Vagina (tissue), 2 donors: ENCODE measurements around the gene CPPED1. TPM values are rescaled to one million over a fixed set of nuclear protein-coding genes. Genes with fewer than 3 reads are reported as not detected.

Experiments
- DNase-seq, 2 donors: peaks; one replicate each; pipeline ENCODE4 v3.0.0-alpha.2; 2017; ENCODE audit errors: extremely low spot score in 2 of 2
- H3K27ac ChIP-seq: fragments of 200-600 bp; sonication (generic); one replicate; pipeline ENCODE4 v1.5.1; 2019
- H3K27me3 ChIP-seq: fragments of 200-600 bp; sonication (generic); one replicate; pipeline ENCODE4 v1.5.1; 2019
- H3K36me3 ChIP-seq, 2 donors: fragments of 200-600 bp; sonication (generic); one replicate each; pipeline ENCODE4 v1.5.1; 2017 to 2019
- H3K4me1 ChIP-seq: fragments of 200-600 bp; sonication (generic); one replicate; pipeline ENCODE4 v1.5.1; 2019
- H3K4me3 ChIP-seq, 2 donors: fragments of 200-600 bp; sonication (generic); 1 replicate in 1 of 2; 2 replicates in 1 of 2; pipeline ENCODE4 v1.5.1; 2016 to 2019
- H3K9me3 ChIP-seq: fragments of 200-600 bp; sonication (generic); one replicate; pipeline ENCODE4 v1.5.1; 2019
- CTCF ChIP-seq, 3 experiments: fragments of 450-650 bp in 2 of 3; fragments of 200-600 bp in 1 of 3; sonication (generic) in 1 of 3; IDR thresholded peaks; one replicate each; pipeline ENCODE4 v1.5.1; 2017 to 2019; ENCODE audit warnings: antibody characterized with exemption in 3 of 3, mild to moderate bottlenecking in 2 of 3, moderate library complexity in 2 of 3
- POLR2A ChIP-seq, 2 donors: fragments of 450-650 bp; IDR thresholded peaks; one replicate each; pipeline ENCODE4 v1.6.1; 2017; ENCODE audit warnings: antibody characterized with exemption in 2 of 2, mild to moderate bottlenecking in 2 of 2, moderate library complexity in 2 of 2
- POLR2AphosphoS5 ChIP-seq, 2 donors: sonication (generic); formaldehyde crosslinking; IDR thresholded peaks; one replicate each; pipeline ENCODE4 v1.9.0; 2017; ENCODE audit warnings: antibody characterized with exemption in 2 of 2, mild to moderate bottlenecking in 2 of 2, low read depth in 1 of 2; ENCODE audit not compliant: insufficient read depth in 1 of 2
- intact Hi-C: fragments of 100-400 bp; cut with DNase I; formaldehyde crosslinking; loops from one replicate; pipeline ENCODE4 v1.15.1; 2023
- total RNA-seq: library from RNA; depleted of rRNA; stranded (reverse); fragments of >200 nt; gene quantifications from one replicate; pipeline ENCODE4 v1.2.3, GENCODE V29; 2016

CPPED1 gene
- total RNA-seq, 1 donor from 2014 or later = 15.2 TPM

GRCh38 chr16:12703935-12704334 lies 99.8 kb downstream of the CPPED1 start:
- H3K4me1 ChIP-seq = no peaks in the 10 kb centered on the region
- TF ChIP-seq POLR2AphosphoS5 (IDR thresholded peaks at IDR 0.05; ENCODE audit: insufficient read depth in 1 of 2, low read depth in 1 of 2) (no peak), POLR2A (IDR thresholded peaks at IDR 0.05) (no peak), CTCF (IDR thresholded peaks at IDR 0.05) (no peak)
- DNase-seq = no peak
- no peaks in the 10 kb centered on the region for H3K9me3 ChIP-seq
- H3K27me3 ChIP-seq = no peaks in the 10 kb centered on the region
- no peak overlapping the region for H3K4me3 ChIP-seq
- no peak overlapping the region for H3K27ac ChIP-seq
- intact Hi-C loops = no loop called here
- H3K36me3 ChIP-seq = no peaks in the 10 kb centered on the region

- TF ChIP-seq CTCF (IDR thresholded peaks at IDR 0.05) (no peak), POLR2AphosphoS5 (IDR thresholded peaks at IDR 0.05; ENCODE audit: insufficient read depth in 1 of 2, low read depth in 1 of 2) (no peak), POLR2A (IDR thresholded peaks at IDR 0.05) (no peak)
Measured at GRCh38 chr16:12700161-12700560, 103.5 kb downstream of the CPPED1 start.

GRCh38 chr16:12699161-12699560 lies 104.5 kb downstream of the CPPED1 start:
- TF ChIP-seq POLR2AphosphoS5 (IDR thresholded peaks at IDR 0.05; ENCODE audit: insufficient read depth in 1 of 2, low read depth in 1 of 2) (no peak), CTCF (IDR thresholded peaks at IDR 0.05) (no peak), POLR2A (IDR thresholded peaks at IDR 0.05) (no peak)
- Histone ChIP-seq H3K36me3 (no peaks in the 10 kb centered on the region), H3K27me3 (no peaks in the 10 kb centered on the region), H3K27ac (no peak overlapping the region), H3K9me3 (no peaks in the 10 kb centered on the region), H3K4me3 (no peak overlapping the region), H3K4me1 (no peaks in the 10 kb centered on the region)
- no peak for DNase-seq
- intact Hi-C loops = no loop called here

More at GRCh38 chr16:12700161-12700560, 103.5 kb downstream of the CPPED1 start:
- Histone ChIP-seq H3K9me3 (no peaks in the 10 kb centered on the region), H3K4me3 (no peak overlapping the region), H3K27ac (no peak overlapping the region), H3K27me3 (no peaks in the 10 kb centered on the region), H3K36me3 (no peaks in the 10 kb centered on the region), H3K4me1 (no peaks in the 10 kb centered on the region)
- intact Hi-C loops = no loop called here
- no peak for DNase-seq

GRCh38 chr16:12697437-12697836 lies 106.2 kb downstream of the CPPED1 start:
- no peak for TF ChIP-seq POLR2AphosphoS5 (IDR thresholded peaks at IDR 0.05; ENCODE audit: insufficient read depth in 1 of 2, low read depth in 1 of 2)
- TF ChIP-seq POLR2A (IDR thresholded peaks at IDR 0.05) = no peak
- no peak for TF ChIP-seq CTCF (IDR thresholded peaks at IDR 0.05)
- Histone ChIP-seq H3K9me3 (no peaks in the 10 kb centered on the region), H3K4me1 (no peaks in the 10 kb centered on the region), H3K36me3 (no peaks in the 10 kb centered on the region), H3K27me3 (no peaks in the 10 kb centered on the region), H3K27ac (no peak overlapping the region), H3K4me3 (no peak overlapping the region)
- no peak for DNase-seq
- intact Hi-C loops = no loop called here

GRCh38 chr16:12695454-12695853 lies 108.2 kb downstream of the CPPED1 start:
- Histone ChIP-seq H3K9me3 (no peaks in the 10 kb centered on the region), H3K4me3 (no peak overlapping the region), H3K36me3 (no peaks in the 10 kb centered on the region), H3K27me3 (no peaks in the 10 kb centered on the region), H3K27ac (no peak overlapping the region), H3K4me1 (no peaks in the 10 kb centered on the region)
- intact Hi-C loops = no loop called here
- TF ChIP-seq CTCF (IDR thresholded peaks at IDR 0.05) (no peak), POLR2AphosphoS5 (IDR thresholded peaks at IDR 0.05; ENCODE audit: insufficient read depth in 1 of 2, low read depth in 1 of 2) (no peak), POLR2A (IDR thresholded peaks at IDR 0.05) (no peak)
- no peak for DNase-seq
